ENCODE data around the gene PCDHGB6. TPM values are rescaled to one million over a fixed set of nuclear protein-coding genes. Genes with fewer than 3 reads are reported as not detected.
"Not testable (repeated sequence)": the region's sequence is repeated elsewhere in the genome, so short reads cannot be mapped to it uniquely, and the experiment has no call there.

PCDHGB6 gene
- total RNA-seq, result 7.5 TPM
- long read RNA-seq, full-length matches to known transcripts, result 2 of 3 reads
- long read RNA-seq, partial matches to known transcripts, result 0 of 3 reads
- long read RNA-seq, other reads (novel, unspliced or antisense), result 1 of 3 reads

DNA sequence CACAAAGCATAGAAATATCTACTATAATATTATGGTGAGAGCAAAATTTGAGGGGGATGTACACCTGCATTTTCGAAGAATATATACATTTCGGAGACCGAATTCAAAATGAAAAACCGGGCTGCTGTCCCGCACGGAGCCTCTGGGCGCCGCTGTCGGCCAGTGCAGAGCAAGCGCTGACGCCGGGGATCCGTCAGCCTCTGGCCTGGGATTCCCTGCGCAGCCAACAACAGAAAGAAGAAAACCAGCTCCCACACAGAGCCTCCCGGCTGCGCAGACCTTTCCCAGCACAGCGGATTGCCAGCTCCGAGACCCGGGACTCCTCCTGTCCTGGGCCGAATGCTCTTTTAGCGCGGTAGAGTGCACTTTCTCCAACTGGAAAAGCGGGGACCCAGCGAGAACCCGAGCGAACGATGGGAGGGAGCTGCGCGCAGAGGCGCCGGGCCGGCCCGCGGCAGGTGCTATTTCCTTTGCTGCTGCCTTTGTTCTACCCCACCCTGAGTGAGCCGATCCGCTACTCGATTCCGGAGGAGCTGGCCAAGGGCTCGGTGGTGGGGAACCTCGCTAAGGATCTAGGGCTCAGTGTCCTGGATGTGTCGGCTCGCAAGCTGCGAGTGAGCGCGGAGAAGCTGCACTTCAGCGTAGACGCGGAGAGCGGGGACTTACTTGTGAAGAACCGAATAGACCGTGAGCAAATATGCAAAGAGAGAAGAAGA is at the start of gene PCDHGB6:
PCDHGB6 (plus strand) TSS at position 232 of the 716 bp plus-strand sequence; CDS start at position 414, 182 bp downstream.
- H3K4me3 ChIP-seq, result peak within 1 kb of the TSS; percentile 42

GRCh38 chr5:141359790-141360426 is 47.9 kb upstream of the PCDHGB6 start, which contains the start of gene PCDHGB2:
Gene PCDHGB2, plus strand, starts transcription at chr5:141359994. Its CDS starts 142 bp downstream, at chr5:141360136.
- H3K4me1 ChIP-seq, result no peaks in the 10 kb centered on the region
- H3K36me3 ChIP-seq, result no peaks in the 10 kb centered on the region
- H3K27me3 ChIP-seq, result peaks cover 22% of the 10 kb centered on the region
- intact Hi-C loops (cut with DNase I), result no loop called here
- peak; percentile 62 for ATAC-seq
- peaks cover 33% of the 10 kb centered on the region for H3K9me3 ChIP-seq
- peak; percentile 40 for TF ChIP-seq CTCF (IDR thresholded peaks at IDR 0.05)
- H3K27ac ChIP-seq, result no peak within 1 kb of the TSS
- no peak for DNase-seq
- peak within 1 kb of the TSS; percentile 25 for H3K4me3 ChIP-seq

More for the DNA sequence above, at the start of gene PCDHGB6:
- Histone ChIP-seq H3K27me3 (peaks cover 11% of the 10 kb centered on the region), H3K9me3 (peaks cover 40% of the 10 kb centered on the region)
- H3K36me3 ChIP-seq; H3K27ac ChIP-seq; intact Hi-C loops (cut with DNase I); H3K4me1 ChIP-seq: not testable (repeated sequence)
- peak; percentile 60 for TF ChIP-seq CTCF (IDR thresholded peaks at IDR 0.05)
- ATAC-seq, result peak; percentile 95
- DNase-seq, result peak; percentile 80

DNA sequence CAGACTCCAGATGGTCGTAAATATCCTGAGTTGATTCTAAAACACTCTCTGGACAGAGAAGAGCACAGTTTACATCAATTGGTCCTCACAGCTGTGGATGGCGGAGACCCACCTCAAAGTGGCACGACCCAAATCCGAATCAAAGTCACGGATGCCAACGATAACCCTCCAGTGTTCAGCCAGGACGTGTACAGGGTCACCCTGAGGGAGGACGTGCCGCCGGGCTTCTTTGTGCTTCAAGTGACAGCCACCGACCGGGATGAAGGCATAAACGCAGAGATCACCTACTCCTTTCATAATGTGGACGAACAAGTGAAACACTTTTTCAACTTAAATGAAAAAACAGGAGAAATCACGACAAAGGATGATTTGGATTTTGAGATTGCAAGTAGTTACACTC is 47.1 kb upstream of the PCDHGB6 start:
- no peak overlapping the region for H3K27ac ChIP-seq
- intact Hi-C loops (cut with DNase I), result no loop called here
- H3K4me1 ChIP-seq, result no peaks in the 10 kb centered on the region
- DNase-seq (no peak), ATAC-seq (no peak)
- H3K4me3 ChIP-seq, result no peak overlapping the region
- H3K9me3 ChIP-seq, result peaks cover 27% of the 10 kb centered on the region
- H3K36me3 ChIP-seq, result no peaks in the 10 kb centered on the region
- peaks cover 27% of the 10 kb centered on the region for H3K27me3 ChIP-seq
- TF ChIP-seq CTCF (IDR thresholded peaks at IDR 0.05), result no peak

DNA sequence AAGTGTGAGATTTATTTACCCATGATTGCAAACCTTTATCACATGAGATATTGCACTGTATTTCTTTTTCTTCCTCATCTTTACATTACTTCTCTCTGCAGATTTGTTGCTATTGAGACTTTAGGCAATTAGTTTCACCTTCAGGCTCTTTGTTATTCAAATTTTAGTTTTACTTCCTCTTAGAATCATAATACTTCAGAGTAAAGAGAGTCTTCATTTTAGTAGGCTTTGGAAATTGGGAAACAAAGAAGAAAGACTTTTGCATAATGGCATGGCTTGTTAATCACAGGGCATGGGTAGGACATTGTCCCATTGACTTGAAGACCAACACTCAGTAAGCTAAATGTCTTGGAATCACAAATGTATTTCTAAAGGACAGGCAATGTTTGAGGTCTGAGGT is 45.1 kb upstream of the PCDHGB6 start:
- TF ChIP-seq CTCF (IDR thresholded peaks at IDR 0.05), result no peak
- DNase-seq (no peak), ATAC-seq (no peak)
- Histone ChIP-seq H3K36me3 (no peaks in the 10 kb centered on the region), H3K27ac (no peak overlapping the region), H3K4me1 (no peaks in the 10 kb centered on the region), H3K27me3 (peaks cover 36% of the 10 kb centered on the region), H3K9me3 (peaks cover 23% of the 10 kb centered on the region), H3K4me3 (no peak overlapping the region)
- intact Hi-C loops (cut with DNase I), result no loop called here

- intact Hi-C loops (cut with DNase I), result no loop called here
- Histone ChIP-seq H3K27me3 (peaks cover 36% of the 10 kb centered on the region), H3K4me1 (no peaks in the 10 kb centered on the region), H3K4me3 (peak within 1 kb of the TSS; percentile 4), H3K9me3 (peaks cover 14% of the 10 kb centered on the region), H3K36me3 (no peaks in the 10 kb centered on the region), H3K27ac (no peak within 1 kb of the TSS)
- ATAC-seq, result no peak
- TF ChIP-seq CTCF (IDR thresholded peaks at IDR 0.05), result peak; percentile 7
- no peak for DNase-seq
Observed at GRCh38 chr5:141363952-141364660, 43.7 kb upstream of the PCDHGB6 start, which contains the start of gene PCDHGA5. Gene PCDHGA5, plus strand, starts transcription at chr5:141364162. Its CDS starts 169 bp downstream, at chr5:141364331.

All from upper lobe of right lung (tissue), 1 donor.